Kidney (tissue), 14 donors: ENCODE results near the gene STBD1. TPM values are rescaled to one million over a fixed set of nuclear protein-coding genes. Genes with fewer than 3 reads are reported as not detected.

ENCODE experiments used
- DNase-seq, 5 donors: peaks; one replicate each; pipeline ENCODE4 v3.0.0-alpha.2; 2013 to 2020
- FAIRE-seq: peaks from 2 replicates; lab custom pipeline; 2012; peaks lifted over from hg19 to GRCh38; lab: Jason Lieb, UNC
- H3K27ac ChIP-seq, 2 donors: one replicate each; pipeline ENCODE4 v1.7.0; 2013; ENCODE audit warnings: low read depth in 2 of 2, low read length in 2 of 2, inconsistent platforms in 1 of 2
- H3K27me3 ChIP-seq: one replicate; pipeline ENCODE4 v1.7.1; 2013; ENCODE audit warnings: low read length, inconsistent platforms; ENCODE audit not compliant: control insufficient read depth, insufficient read depth
- H3K36me3 ChIP-seq, 3 donors: one replicate each; pipeline versions ENCODE4 v1.7.0 to v1.7.1; 2013; ENCODE audit warnings: low read length in 3 of 3, control low read depth in 1 of 3, inconsistent platforms in 1 of 3; ENCODE audit not compliant: insufficient read depth in 3 of 3, control insufficient read depth in 2 of 3
- H3K4me1 ChIP-seq, 3 donors: one replicate each; pipeline versions ENCODE4 v1.7.0 to v1.7.1; 2013; ENCODE audit warnings: low read length in 3 of 3, inconsistent platforms in 1 of 3, low read depth in 1 of 3; ENCODE audit not compliant: control insufficient read depth in 2 of 3, insufficient read depth in 2 of 3
- H3K4me3 ChIP-seq, 3 donors: one replicate each; pipeline versions ENCODE4 v1.7.0 to v1.8.1; 2013; ENCODE audit warnings: low read length in 3 of 3, control low read depth in 1 of 3, inconsistent platforms in 1 of 3
- H3K9ac ChIP-seq, 3 donors: one replicate each; pipeline versions ENCODE4 v1.7.0 to v1.7.1; 2013; ENCODE audit warnings: low read length in 3 of 3, control low read depth in 1 of 3, inconsistent platforms in 1 of 3
- H3K9me3 ChIP-seq, 3 donors: one replicate each; pipeline versions ENCODE4 v1.7.0 to v1.7.1; 2013; ENCODE audit warnings: low read length in 3 of 3, control low read depth in 1 of 3, inconsistent platforms in 1 of 3; ENCODE audit not compliant: control insufficient read depth in 2 of 3, insufficient read depth in 1 of 3
- CTCF ChIP-seq: IDR thresholded peaks from 3 replicates; pipeline ENCODE4 v1.5.1; 2012; ENCODE audit warnings: mild to moderate bottlenecking, moderate library complexity, borderline replicate concordance; ENCODE audit not compliant: insufficient read depth; ENCODE audit errors: extremely low read depth
- intact Hi-C: fragments of 100-400 bp; cut with DNase I; formaldehyde crosslinking; loops from one replicate; pipeline ENCODE4 v1.11.1; 2022
- polyA plus RNA-seq: library from polyadenylated mRNA; stranded (reverse); fragments of 350-450 nt; fragmentation: Illumina TruSeq; extraction: RNeasy Lipid Tissue Mini Kit (QIAGEN cat#74804); gene quantifications from one replicate; pipeline ENCODE4 v1.2.3, GENCODE V29; 2014; ENCODE audit warnings: low read depth, low replicate concordance; ENCODE audit not compliant: insufficient read depth
- total RNA-seq: library from RNA; stranded (reverse); fragmentation: NEBNext Ultra II Directional; extraction: Animal tissue kit (Norgen Biotek cat#: 25700); gene quantifications from one replicate; pipeline ENCODE4 v1.2.1, GENCODE V29; 2021
- donor health status: control.
- donor health status: control.
- donor health status: control.
- donor health status: control.
- donor health status: control.
- donor health status: DM: yes; HTN: yes; CAD: no.
- donor health status: Normal renal cell carcinoma (clear cell type).

STBD1 gene
- total and polyA plus RNA-seq, 2 donors from 2014 or later, result 1.3 to 4.5 TPM

DNA sequence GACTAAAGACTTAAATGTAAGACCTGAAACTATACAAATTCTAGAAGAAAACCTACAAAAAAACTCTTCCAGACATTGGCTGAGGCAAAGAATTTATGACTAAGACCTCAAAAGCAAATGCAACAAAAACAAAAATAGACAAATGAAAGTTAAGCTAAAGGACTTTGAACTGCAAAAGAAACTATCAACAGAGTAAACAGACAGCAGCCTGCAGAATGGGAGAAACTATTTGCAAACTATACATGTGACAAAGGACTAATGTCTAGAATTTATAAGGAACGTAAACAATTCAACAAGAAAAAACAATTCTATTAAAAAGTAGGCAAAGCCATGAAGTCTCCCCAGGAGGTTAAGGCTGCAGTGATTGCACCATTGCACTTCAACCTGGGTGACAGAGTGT, 46.0 kb upstream of the STBD1 start:
- TF ChIP-seq CTCF, result no peak
- Histone ChIP-seq H3K27ac (no peak overlapping the region), H3K4me1 (no peaks in the 10 kb centered on the region), H3K4me3 (no peak overlapping the region), H3K36me3 (no peaks in the 10 kb centered on the region), H3K9me3 (no peaks in the 10 kb centered on the region), H3K9ac (no peak overlapping the region), H3K27me3 (no peaks in the 10 kb centered on the region)
- no peak for FAIRE-seq
- DNase-seq, result no peak
- intact Hi-C loops, result no loop called here

DNA sequence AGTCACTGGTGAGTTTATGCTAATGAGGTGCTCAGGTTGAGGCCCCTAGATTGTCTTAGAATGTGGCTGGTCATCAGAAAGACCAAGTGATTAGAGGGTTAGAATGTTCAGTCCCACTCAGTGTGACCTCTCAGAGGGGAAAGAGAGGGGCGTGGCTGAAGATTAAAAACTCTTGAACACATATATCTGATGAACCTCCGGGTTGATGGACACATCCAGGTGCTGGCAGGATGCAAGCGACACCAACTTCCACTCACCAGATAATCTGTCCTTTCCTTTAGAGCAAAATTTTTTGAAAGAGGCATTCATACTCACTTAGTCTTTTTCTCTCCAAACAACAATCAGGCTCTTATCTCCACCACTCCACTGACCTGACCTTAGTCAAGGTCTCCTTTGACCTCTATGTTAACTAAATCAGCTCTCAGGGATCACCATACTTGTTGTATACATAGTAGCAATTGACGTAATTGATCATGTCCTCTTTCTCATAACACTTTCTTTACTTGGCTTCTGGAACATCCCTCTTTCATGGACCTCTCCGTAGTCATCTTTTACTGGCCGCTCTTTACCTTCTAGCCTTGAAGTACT, 40.8 kb upstream of the STBD1 start:
- Histone ChIP-seq H3K9me3 (no peaks in the 10 kb centered on the region), H3K36me3 (no peaks in the 10 kb centered on the region), H3K4me3 (no peak overlapping the region), H3K27me3 (no peaks in the 10 kb centered on the region), H3K9ac (no peak overlapping the region), H3K27ac (no peak overlapping the region), H3K4me1 (no peaks in the 10 kb centered on the region)
- no peak for FAIRE-seq
- no peak for TF ChIP-seq CTCF
- DNase-seq, result no peak
- intact Hi-C loops, result no loop called here

DNA sequence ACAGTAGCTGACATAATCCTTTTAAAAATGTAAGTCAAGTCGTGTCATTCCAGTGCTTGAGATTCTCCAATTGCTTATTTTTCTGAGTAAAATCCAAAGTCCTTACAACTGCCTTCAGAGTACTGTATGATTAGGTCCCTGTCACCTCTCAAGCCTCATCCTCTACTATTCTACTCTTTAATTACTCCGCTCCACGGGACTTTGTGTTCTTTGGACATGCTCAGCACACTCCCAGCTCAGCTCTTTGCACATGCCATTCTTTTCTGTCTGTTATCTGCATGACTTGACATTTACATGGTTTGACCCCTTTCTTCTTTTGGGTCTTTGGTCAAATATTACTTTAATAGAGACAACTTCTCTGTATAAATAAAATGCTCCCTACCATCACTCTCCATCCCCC, 39.9 kb upstream of the STBD1 start:
- no peak overlapping the region for H3K9ac ChIP-seq
- DNase-seq (no peak), FAIRE-seq (no peak)
- H3K9me3 ChIP-seq, result no peaks in the 10 kb centered on the region
- H3K4me1 ChIP-seq, result no peaks in the 10 kb centered on the region
- intact Hi-C loops, result no loop called here
- no peak for TF ChIP-seq CTCF
- no peak overlapping the region for H3K27ac ChIP-seq
- no peak overlapping the region for H3K4me3 ChIP-seq
- no peaks in the 10 kb centered on the region for H3K27me3 ChIP-seq
- H3K36me3 ChIP-seq, result no peaks in the 10 kb centered on the region

DNA sequence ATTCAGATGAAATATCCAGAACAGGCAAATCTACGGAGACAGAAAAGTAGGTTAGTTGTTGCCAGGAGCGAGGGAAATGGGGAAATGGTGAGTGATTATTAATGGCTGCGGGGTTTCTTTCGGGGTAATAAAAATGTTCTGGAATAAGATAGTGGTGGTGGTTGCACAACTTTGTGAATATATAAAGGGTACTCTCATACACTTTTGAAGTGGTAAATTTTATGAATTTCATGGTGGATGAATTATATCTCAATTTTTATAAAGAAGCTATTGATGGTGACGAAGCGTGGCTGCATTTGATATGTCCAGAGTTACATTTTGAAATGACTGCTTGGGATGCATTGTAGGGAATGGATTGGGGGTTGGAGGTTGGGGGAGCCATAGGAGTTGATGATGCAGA, 38.7 kb upstream of the STBD1 start:
- Histone ChIP-seq H3K36me3 (no peaks in the 10 kb centered on the region), H3K9ac (no peak overlapping the region), H3K27ac (no peak overlapping the region), H3K9me3 (no peaks in the 10 kb centered on the region), H3K4me3 (no peak overlapping the region), H3K4me1 (no peaks in the 10 kb centered on the region), H3K27me3 (no peaks in the 10 kb centered on the region)
- FAIRE-seq (no peak), DNase-seq (no peak)
- intact Hi-C loops, result no loop called here
- no peak for TF ChIP-seq CTCF
